Placental epithelial cell (primary cell): Measurements from ENCODE around the gene PTPN14. TPM values are rescaled to one million over a fixed set of nuclear protein-coding genes. Genes with fewer than 3 reads are reported as not detected.

Source experiments
- total RNA-seq: library from RNA; depleted of rRNA; stranded (reverse); fragments of >200 nt; gene quantifications from 2 replicates; pipeline ENCODE4 v1.2.3, GENCODE V29; 2012

PTPN14 gene
- 75.4 and 119 TPM in 2 replicates for total RNA-seq

DNA sequence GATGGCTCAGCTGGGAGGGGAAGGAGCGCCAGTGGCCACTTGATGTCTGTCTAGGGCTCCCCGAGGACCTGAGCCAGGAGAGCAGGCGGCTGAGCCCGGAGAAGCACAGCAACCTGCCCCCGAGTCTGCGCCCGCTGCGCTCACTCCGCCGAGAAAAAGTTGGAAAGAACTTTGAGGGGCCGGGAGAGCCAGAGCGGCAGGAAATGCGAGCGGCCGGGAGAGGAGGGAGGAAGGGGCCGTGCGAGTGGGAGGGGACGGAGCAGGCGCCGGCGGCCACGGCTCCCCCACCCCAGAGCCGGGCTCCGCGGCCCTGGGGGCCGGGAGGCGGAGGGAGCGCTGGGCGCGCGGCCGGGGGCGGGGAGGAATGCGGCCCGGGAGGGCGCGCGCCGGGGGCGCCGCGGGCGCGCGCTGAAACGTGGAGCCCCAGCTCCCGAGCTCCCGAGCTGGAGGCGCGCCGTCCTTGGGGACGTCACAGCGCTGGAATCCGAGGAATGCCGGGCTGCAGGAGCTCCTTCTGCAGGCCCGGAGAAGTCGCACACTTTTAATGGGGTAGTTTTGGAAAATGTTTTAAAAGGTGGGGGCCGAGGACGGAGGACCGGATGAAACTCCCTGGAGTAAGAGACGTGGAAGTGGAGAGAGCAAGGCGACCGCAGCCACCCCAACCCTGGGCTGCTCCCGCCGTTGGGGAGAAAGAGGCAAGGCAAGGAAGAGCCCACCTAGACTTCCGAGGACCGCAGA, at the start of gene PTPN14:
Gene PTPN14 (minus strand): TSS at position 167 of the 738 bp plus-strand sequence. CDS start 86,799 bp downstream, outside the sequence.

Other genes with a start within 250 kb of the PTPN14 start
- 8.6 and 20.4 TPM in 2 replicates for gene CENPF, start 51.6 kb upstream of the PTPN14 start, total RNA-seq